HL-60 (cell line): ENCODE measurements around the gene ALK.

Source experiments
- CTCF ChIP-seq: IDR thresholded peaks from one replicate; pipeline ENCODE4 v1.5.1; 2011; ENCODE audit warnings: low read length, control low read depth, inconsistent platforms; ENCODE audit not compliant: insufficient read depth
- POLR2AphosphoS5 ChIP-seq: IDR thresholded peaks from 2 replicates; pipeline ENCODE4 v1.6.1; 2012; ENCODE audit warnings: low read depth
- REST ChIP-seq: IDR thresholded peaks from 2 replicates; pipeline ENCODE4 v1.6.1; 2012; ENCODE audit warnings: low read depth; ENCODE audit not compliant: insufficient replicate concordance
- SPI1 ChIP-seq: IDR thresholded peaks from 2 replicates; pipeline ENCODE4 v1.6.1; 2012; ENCODE audit warnings: low read depth, mild to moderate bottlenecking, borderline replicate concordance

- TF ChIP-seq CTCF (no peak), REST (no peak), POLR2AphosphoS5 (no peak), SPI1 (no peak)
Measured at GRCh38 chr2:29535188-29535587, 386.2 kb downstream of the ALK start.
